ENCODE measurements around the gene ITGA11.

The ITGA11 gene

DNA sequence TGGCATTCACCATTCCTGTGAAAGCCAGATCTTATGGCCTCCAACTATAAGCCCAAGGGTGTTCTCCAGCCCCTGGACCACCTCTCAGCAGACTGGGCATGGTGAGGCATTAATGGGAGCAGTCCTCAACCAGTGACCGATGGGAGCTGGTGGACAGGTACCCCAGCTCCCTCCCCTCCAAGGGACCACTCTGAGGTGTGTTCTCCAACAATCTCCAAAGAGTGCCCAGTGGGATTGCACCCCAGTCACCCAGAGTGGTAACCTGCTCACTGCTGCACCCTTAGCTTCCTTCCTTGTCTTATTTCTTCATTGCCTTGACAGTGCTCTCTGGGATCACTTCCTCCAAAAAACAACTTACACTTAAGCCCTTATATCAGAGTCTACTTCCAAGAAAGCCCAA, 8.2 kb upstream of the ITGA11 start:
- Mint-ChIP-seq H3K4me1 (ENCODE audit: low read depth in 2 of 2) (no peaks in the 10 kb centered on the region), H3K27ac (no peak overlapping the region), H3K27me3 (peaks cover 51 to 63% of the 10 kb centered on the region in 2 donors), H3K9me3 (no peaks in the 10 kb centered on the region), H3K4me3 (no peak overlapping the region), H3K36me3 (ENCODE audit: insufficient read depth) (no peaks in the 10 kb centered on the region)
- ATAC-seq (replicated peaks) (no peak), DNase-seq (no peak)

DNA sequence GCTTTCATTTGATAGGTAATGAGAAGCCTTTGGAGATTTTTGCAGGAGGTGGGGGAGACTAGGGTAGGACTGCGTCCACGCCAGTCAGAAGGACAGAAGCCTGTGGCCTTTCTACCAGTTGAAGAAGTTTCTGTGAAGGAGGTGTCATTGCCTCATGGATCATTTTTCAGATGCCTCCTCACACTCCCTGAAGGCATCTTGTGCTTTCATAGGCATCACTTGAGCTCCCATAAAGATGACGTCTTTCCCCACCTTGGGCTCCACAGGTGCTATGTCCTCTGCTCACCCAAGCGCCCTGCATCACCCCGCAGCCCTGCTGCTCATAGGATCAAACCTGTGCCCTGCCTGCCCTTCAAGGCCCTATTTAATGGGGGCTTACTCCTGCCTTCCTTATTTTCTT, 7.5 kb upstream of the ITGA11 start:
- H3K4me1 Mint-ChIP-seq (ENCODE audit: low read depth in 2 of 2): no peaks in the 10 kb centered on the region
- H3K27ac Mint-ChIP-seq: no peak overlapping the region
- H3K36me3 Mint-ChIP-seq (ENCODE audit: insufficient read depth): no peaks in the 10 kb centered on the region
- H3K27me3 Mint-ChIP-seq: peaks cover 55 to 68% of the 10 kb centered on the region in 2 donors
- H3K4me3 Mint-ChIP-seq: no peak overlapping the region
- DNase-seq (no peak), ATAC-seq (replicated peaks) (no peak)
- H3K9me3 Mint-ChIP-seq: no peaks in the 10 kb centered on the region

DNA sequence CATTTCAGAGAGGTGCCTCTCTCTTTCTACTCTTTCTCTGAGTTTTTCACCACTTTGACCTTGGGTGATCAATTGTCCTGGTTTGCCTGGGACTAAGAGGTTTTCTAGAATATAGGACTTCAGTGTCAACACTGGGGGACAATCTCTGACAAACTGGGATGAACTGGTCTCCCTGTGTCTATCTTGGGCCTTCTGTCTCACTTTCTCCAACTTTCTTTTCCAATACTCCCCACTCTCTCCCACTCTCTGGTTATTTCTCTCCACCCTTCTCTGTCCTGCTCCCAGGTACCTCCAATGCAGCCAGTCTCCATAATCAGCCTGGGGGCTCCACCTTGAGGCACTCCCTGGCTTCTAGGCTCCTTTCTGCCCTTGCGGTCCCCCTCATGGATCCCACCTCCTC, 4.7 kb upstream of the ITGA11 start:
- no peaks in the 10 kb centered on the region for H3K9me3 Mint-ChIP-seq
- no peak overlapping the region for H3K27ac Mint-ChIP-seq
- H3K36me3 Mint-ChIP-seq (ENCODE audit: insufficient read depth): no peaks in the 10 kb centered on the region
- DNase-seq (no peak), ATAC-seq (replicated peaks) (no peak)
- peaks cover 61 to 86% of the 10 kb centered on the region in 2 donors for H3K27me3 Mint-ChIP-seq
- H3K4me3 Mint-ChIP-seq: no peak overlapping the region
- peaks cover 0 to 3% of the 10 kb centered on the region in 2 donors for H3K4me1 Mint-ChIP-seq (ENCODE audit: low read depth in 2 of 2)

DNA sequence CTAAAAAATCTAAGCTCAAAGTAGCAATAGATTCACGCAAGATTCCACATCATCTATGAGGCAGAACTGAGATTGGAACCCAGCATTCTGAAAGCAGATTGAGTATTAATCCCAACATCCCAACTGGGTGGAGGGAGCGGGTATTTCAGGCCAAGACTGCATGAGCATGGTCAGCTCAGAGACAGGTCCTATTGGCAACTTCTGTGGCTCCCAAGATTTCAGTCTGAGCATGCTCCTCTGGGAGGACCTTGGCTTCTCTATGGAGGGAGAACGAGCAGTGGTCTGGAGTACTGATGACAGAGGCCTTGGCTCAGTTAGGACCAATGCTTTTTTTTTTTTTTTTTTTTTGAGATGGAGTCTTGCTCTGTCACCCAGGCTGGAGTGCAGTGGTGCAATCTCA, 4.0 kb upstream of the ITGA11 start:
- no peak for ATAC-seq (replicated peaks)
- DNase-seq: no peak
- Mint-ChIP-seq H3K27ac (no peak overlapping the region), H3K36me3 (ENCODE audit: insufficient read depth) (no peaks in the 10 kb centered on the region), H3K4me3 (no peak overlapping the region), H3K9me3 (no peaks in the 10 kb centered on the region), H3K27me3 (peaks cover 57 to 89% of the 10 kb centered on the region in 2 donors), H3K4me1 (ENCODE audit: low read depth in 2 of 2) (peaks cover 0 to 3% of the 10 kb centered on the region in 2 donors)

DNA sequence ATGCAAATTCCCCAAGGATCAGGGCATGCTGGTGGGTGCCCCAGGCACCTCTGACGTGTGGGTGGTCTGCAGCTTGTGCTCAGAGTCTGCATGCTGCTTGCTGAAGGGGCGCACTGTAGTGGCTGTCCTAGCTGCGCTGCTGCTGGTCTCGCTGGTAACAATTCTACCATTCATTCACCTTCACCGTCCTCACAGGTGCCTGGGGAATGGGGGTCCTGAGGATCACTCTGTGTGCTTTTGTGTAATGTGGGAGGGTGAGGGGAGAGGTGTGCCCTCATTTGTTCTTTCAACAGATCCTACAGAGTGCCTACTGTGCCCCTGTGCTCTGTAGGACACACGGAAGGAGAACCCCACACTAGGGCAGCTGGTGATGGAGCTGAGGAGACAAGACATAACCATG, 2.1 kb upstream of the ITGA11 start:
- DNase-seq (no peak), ATAC-seq (replicated peaks) (no peak)
- no peaks in the 10 kb centered on the region for H3K36me3 Mint-ChIP-seq (ENCODE audit: insufficient read depth)
- no peaks in the 10 kb centered on the region for H3K9me3 Mint-ChIP-seq
- H3K4me1 Mint-ChIP-seq (ENCODE audit: low read depth in 2 of 2): peaks cover 0 to 3% of the 10 kb centered on the region in 2 donors
- H3K4me3 Mint-ChIP-seq: no peak overlapping the region
- H3K27me3 Mint-ChIP-seq: peaks cover 57 to 89% of the 10 kb centered on the region in 2 donors
- H3K27ac Mint-ChIP-seq: no peak overlapping the region

DNA sequence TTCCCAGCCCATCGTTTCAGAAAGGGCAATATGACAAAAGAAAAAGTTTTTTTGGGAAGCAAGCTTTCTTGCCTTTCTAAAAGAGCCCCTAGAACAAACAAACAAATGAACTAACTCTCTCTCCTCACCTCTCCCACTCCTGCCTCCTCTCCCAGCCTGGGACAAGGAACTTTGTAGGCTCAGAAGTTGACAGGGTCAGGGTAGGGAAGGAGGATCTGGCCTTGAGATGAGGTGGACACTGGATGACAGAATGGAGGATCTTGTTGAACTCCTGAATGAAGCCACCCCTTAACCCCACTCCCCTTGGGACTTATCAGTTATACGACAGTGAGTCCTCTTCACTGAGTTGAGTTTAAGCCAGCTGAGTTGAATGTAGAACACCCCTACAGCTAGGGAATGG, 1.6 kb upstream of the ITGA11 start:
- peaks cover 0 to 3% of the 10 kb centered on the region in 2 donors for H3K4me1 Mint-ChIP-seq (ENCODE audit: low read depth in 2 of 2)
- peaks cover 56 to 89% of the 10 kb centered on the region in 2 donors for H3K27me3 Mint-ChIP-seq
- ATAC-seq (replicated peaks): no peak

DNA sequence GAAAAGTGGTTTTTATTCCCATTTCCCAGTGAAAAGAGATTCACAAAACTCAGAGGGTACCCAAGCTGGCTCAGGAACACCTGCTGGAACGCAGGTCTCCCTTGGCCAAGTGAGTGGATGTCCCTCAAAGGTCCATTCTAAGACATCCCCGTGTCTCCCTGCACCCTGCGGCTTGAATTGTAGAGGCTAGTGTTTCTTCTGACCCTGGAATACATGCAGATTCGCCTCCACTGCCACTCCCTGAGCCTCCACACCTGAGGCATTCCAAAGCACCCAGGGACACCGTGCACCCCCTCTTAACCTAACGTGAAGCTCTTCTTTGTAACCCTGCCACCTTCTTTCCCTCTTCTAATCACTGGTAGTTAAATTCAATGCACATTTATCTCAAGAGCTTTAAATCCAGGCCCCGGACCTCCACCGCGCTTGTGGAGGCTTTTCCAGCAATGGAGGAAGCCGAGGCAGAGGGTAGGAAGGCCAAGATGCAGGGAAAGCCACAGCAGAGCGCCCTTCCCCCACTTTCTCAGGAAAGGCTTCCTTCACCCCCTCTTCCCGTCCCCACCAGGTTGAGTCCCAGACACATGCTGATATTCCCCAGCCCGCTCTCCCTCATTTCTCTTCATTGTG, 590 bp upstream of the ITGA11 start:
- H3K27me3 Mint-ChIP-seq: peaks cover 46 to 89% of the 10 kb centered on the region in 2 donors
- no peaks in the 10 kb centered on the region for H3K36me3 Mint-ChIP-seq (ENCODE audit: insufficient read depth)
- no peak for ATAC-seq (replicated peaks)

More for the DNA sequence above, 1.6 kb upstream of the ITGA11 start:
- Mint-ChIP-seq H3K36me3 (ENCODE audit: insufficient read depth) (no peaks in the 10 kb centered on the region), H3K4me3 (no peak overlapping the region), H3K9me3 (no peaks in the 10 kb centered on the region), H3K27ac (no peak overlapping the region)
- no peak for DNase-seq

DNA sequence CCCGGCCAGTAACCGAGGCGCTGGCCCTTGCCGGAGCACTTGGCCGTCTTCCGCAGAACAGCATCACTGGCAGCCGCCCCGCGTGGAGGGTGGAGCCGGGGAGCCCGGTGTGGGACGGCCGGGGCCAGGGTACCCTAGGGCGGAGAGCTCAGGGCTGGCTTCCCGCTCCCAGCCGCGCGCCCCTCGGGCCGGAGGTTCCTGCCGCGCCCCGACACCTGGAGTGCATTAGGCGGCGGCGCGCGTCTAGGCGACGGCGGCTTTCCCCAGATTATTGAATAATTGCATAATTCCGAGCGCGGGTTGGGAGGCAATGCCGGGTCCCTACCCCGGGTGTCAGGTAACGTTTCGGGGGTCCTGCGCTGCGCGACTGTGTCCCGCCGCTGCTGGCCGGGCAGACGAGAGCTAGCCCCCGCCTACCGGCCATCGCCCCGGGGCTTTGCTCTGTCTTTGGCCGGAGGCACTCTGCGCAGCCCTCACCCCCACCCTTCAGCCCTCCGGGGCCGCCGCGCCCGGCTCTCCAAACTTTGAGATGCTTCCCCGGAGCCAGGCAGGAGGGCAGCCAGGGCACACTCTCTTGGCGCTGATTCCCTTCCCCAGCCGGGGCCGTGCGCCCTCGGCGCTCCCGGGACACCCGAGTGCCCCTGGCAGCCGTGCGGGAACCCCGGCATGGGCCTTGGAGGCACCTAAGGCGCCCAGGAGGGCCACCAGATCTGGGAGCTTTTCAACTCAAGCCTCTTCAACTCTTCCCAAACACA, 749 bp downstream of the ITGA11 start:
- no peak overlapping the region for H3K4me3 Mint-ChIP-seq
- ATAC-seq (replicated peaks) (no peak), DNase-seq (no peak)
- H3K27me3 Mint-ChIP-seq: peaks cover 37 to 83% of the 10 kb centered on the region in 2 donors
- H3K4me1 Mint-ChIP-seq (ENCODE audit: low read depth in 2 of 2): peaks cover 0 to 3% of the 10 kb centered on the region in 2 donors
- no peak overlapping the region for H3K27ac Mint-ChIP-seq
- H3K9me3 Mint-ChIP-seq: no peaks in the 10 kb centered on the region
- no peaks in the 10 kb centered on the region for H3K36me3 Mint-ChIP-seq (ENCODE audit: insufficient read depth)

More for the DNA sequence above, 590 bp upstream of the ITGA11 start:
- DNase-seq: no peak
- H3K27ac Mint-ChIP-seq: no peak overlapping the region
- H3K9me3 Mint-ChIP-seq: no peaks in the 10 kb centered on the region
- peaks cover 0 to 3% of the 10 kb centered on the region in 2 donors for H3K4me1 Mint-ChIP-seq (ENCODE audit: low read depth in 2 of 2)
- no peak overlapping the region for H3K4me3 Mint-ChIP-seq

DNA sequence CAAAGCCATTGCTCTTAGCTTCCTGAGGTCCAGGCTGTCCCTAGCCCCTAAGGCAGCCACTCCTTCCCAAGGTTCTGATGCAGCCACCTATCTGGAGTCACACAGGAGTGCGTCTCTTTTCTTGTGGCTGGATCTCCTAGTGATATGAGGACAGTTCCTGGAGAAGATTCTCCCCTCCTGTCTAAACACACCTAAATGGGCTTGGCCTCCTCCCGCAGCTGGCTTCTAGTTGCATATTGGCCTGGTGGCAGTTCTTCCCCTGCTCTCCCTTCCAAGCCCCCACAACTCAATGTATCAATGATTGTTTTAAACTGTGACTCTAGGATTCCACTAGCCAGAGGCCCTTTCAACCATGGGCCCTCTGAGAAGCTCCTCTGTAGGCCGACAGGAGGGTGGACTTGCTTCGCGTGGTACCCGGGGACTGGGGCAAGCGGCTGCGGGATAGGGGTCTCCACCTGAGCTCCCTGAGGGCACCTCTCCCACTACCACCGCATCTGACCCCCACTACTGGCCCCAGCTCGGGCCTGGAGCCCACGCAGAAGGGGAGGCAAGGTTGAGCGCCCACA, 1.4 kb downstream of the ITGA11 start:
- Mint-ChIP-seq H3K27me3 (peaks cover 33 to 83% of the 10 kb centered on the region in 2 donors), H3K4me1 (ENCODE audit: low read depth in 2 of 2) (peaks cover 0 to 3% of the 10 kb centered on the region in 2 donors), H3K36me3 (ENCODE audit: insufficient read depth) (no peaks in the 10 kb centered on the region), H3K9me3 (no peaks in the 10 kb centered on the region), H3K4me3 (no peak overlapping the region), H3K27ac (no peak overlapping the region)
- no peak for ATAC-seq (replicated peaks)
- DNase-seq: no peak

DNA sequence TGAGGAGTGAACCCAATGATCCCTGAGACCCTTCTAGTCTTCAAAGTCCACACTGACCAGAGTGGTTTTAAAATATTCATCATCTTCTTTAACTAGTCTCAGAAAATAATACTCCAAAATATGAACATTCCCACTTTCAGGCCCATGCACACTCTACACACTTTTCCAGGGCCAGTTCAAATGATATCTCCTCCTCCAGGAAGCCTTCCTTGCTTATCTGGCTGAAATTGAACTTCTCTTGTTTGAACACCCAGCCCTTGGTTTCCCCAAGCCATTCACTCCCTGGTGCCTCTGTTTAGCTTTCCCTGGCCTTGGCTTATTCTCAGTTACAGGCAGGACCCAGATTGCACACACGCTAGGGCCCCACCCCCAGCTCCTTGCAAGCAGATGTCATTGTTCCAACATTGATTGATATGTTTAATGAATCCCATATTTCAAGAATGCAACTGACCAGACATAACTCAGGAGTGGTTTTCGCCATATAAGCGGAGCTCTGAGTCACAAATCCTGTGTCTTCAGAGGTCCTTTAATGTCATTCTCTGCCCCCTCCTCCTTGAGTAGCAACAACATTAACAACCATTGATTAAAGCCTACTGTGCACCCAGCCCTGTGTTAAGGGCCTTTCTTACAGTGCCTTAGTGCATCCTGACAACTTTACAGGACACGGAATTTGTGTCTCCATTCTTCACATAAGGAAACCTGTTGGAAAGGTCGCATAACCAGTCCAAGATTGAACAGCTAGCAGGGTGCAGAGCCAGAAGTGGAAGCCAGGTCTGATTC, 2.1 kb downstream of the ITGA11 start:
- Mint-ChIP-seq H3K36me3 (ENCODE audit: insufficient read depth) (no peaks in the 10 kb centered on the region), H3K27me3 (peaks cover 29 to 79% of the 10 kb centered on the region in 2 donors), H3K4me3 (no peak overlapping the region), H3K4me1 (ENCODE audit: low read depth in 2 of 2) (peaks cover 0 to 3% of the 10 kb centered on the region in 2 donors), H3K9me3 (no peaks in the 10 kb centered on the region), H3K27ac (no peak overlapping the region)
- no peak for ATAC-seq (replicated peaks)
- DNase-seq: no peak

DNA sequence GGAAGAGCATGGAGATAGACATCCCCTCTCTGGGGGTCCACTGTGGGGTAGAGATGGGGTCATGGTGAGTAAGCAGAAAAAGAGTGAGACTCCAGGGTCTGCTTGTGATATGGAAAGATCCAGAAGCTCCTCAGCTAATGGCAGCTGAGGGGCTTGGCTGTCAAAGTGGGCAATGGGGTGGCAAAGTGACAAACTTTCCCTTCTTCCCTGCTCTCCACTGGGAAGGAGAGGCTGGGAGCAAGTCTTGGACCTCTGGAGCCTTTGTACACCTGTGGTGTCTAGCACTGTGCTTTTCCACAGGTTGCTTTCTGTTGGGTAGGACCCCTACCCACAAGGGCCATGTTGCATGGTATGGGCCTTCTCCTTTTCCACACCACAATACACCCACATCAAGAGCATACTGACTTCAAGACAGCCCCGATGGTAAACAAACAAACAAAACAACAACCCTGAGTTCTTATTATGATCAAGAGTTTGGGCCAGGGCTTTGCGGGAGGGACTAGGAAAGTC, 3.5 kb downstream of the ITGA11 start:
- Mint-ChIP-seq H3K9me3 (no peaks in the 10 kb centered on the region), H3K27me3 (peaks cover 26 to 76% of the 10 kb centered on the region in 2 donors), H3K4me3 (no peak overlapping the region), H3K27ac (no peak overlapping the region), H3K36me3 (ENCODE audit: insufficient read depth) (no peaks in the 10 kb centered on the region), H3K4me1 (ENCODE audit: low read depth in 2 of 2) (peaks cover 0 to 3% of the 10 kb centered on the region in 2 donors)
- DNase-seq (no peak), ATAC-seq (replicated peaks) (no peak)

DNA sequence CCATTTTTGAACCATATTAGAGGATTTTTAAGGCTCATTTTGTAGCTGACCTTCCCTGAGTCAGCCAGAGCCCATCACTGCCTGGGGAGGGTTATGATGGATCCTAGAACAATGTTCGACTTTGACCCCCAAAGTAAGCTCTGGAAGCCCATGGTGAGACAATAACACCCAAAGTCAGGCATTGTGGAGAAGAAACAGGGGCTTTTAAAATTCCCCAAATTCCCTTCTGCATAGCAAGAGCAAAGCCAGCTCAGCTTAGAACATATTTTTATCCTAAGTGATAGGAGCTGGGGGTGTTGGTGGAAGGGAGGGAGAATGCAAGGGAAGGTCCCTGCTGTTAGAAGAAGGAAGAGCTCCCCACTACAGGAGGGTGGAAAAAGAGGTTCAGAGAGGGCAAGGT, 4.0 kb downstream of the ITGA11 start:
- ATAC-seq (replicated peaks): no peak
- H3K36me3 Mint-ChIP-seq (ENCODE audit: insufficient read depth): no peaks in the 10 kb centered on the region

DNA sequence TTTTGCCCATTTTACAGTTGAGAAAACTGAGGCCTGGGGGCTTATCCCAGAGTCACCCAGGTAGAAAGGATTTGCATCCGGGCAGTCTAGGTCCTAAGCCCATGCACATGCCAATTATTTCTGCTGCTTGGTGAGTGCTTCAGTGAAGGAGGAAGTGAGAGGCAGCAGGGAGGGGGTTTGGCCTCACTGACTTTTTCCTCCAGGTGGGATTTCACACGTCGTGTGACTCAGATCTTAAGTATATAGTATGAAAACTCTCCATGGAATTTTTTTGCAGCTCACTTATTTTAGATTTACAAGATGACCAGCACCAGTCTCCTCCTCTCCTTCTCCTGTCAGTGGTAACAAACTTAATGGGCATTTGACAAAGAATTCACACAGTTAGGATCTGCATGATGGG, 4.6 kb downstream of the ITGA11 start:
- Mint-ChIP-seq H3K4me3 (no peak overlapping the region), H3K36me3 (ENCODE audit: insufficient read depth) (no peaks in the 10 kb centered on the region), H3K4me1 (ENCODE audit: low read depth in 2 of 2) (no peaks in the 10 kb centered on the region), H3K27ac (no peak overlapping the region), H3K9me3 (no peaks in the 10 kb centered on the region), H3K27me3 (peaks cover 28 to 76% of the 10 kb centered on the region in 2 donors)
- DNase-seq: no peak
- no peak for ATAC-seq (replicated peaks)

More for the DNA sequence above, 4.0 kb downstream of the ITGA11 start:
- Mint-ChIP-seq H3K9me3 (no peaks in the 10 kb centered on the region), H3K27me3 (peaks cover 28 to 76% of the 10 kb centered on the region in 2 donors), H3K4me3 (no peak overlapping the region), H3K4me1 (ENCODE audit: low read depth in 2 of 2) (peaks cover 0 to 3% of the 10 kb centered on the region in 2 donors), H3K27ac (no peak overlapping the region)
- DNase-seq: no peak
